HuH-7 (cell line): Measurements from ENCODE around the gene NOB1.

Experiments
- DNase-seq: peaks from one replicate; pipeline ENCODE4 v3.0.0; 2011; ENCODE audit warnings: low spot score

The NOB1 gene

GRCh38 chr16:69721441-69721957 is 33.2 kb downstream of the NOB1 start:
- no peak for DNase-seq

- no peak for DNase-seq
Observed at GRCh38 chr16:69720822-69721430, 33.8 kb downstream of the NOB1 start.

- no peak for DNase-seq
Observed at GRCh38 chr16:69718111-69718764, 36.5 kb downstream of the NOB1 start.

GRCh38 chr16:69717066-69717465 is 37.7 kb downstream of the NOB1 start:
- DNase-seq, result no peak

- no peak for DNase-seq
Observed at GRCh38 chr16:69712914-69713581, 41.7 kb downstream of the NOB1 start.

GRCh38 chr16:69712277-69712676 is 42.4 kb downstream of the NOB1 start:
- DNase-seq, result no peak

GRCh38 chr16:69711115-69711740 is 43.5 kb downstream of the NOB1 start:
- no peak for DNase-seq

- no peak for DNase-seq
Observed at GRCh38 chr16:69709456-69710084, 45.2 kb downstream of the NOB1 start.

- DNase-seq, result no peak
Observed at GRCh38 chr16:69707920-69708683, 46.6 kb downstream of the NOB1 start.

GRCh38 chr16:69706975-69707340 is 47.8 kb downstream of the NOB1 start:
- no peak for DNase-seq

- DNase-seq, result no peak
Observed at GRCh38 chr16:69706256-69706974, 48.3 kb downstream of the NOB1 start.

GRCh38 chr16:69703638-69704037 is 51.1 kb downstream of the NOB1 start:
- DNase-seq, result no peak

- DNase-seq, result no peak
Observed at GRCh38 chr16:69701866-69702265, 52.9 kb downstream of the NOB1 start.

- no peak for DNase-seq
Observed at GRCh38 chr16:69701452-69701851, 53.3 kb downstream of the NOB1 start.

- DNase-seq, result no peak
Observed at GRCh38 chr16:69699915-69700314, 54.8 kb downstream of the NOB1 start.

- DNase-seq, result no peak
Observed at GRCh38 chr16:69698404-69698803, 56.3 kb downstream of the NOB1 start.

GRCh38 chr16:69693916-69694315 is 60.8 kb downstream of the NOB1 start:
- DNase-seq, result no peak

GRCh38 chr16:69691980-69692911 is 62.5 kb downstream of the NOB1 start:
- DNase-seq, result no peak
